ENCODE results near the gene ARHGEF9. TPM values are rescaled to one million over a fixed set of nuclear protein-coding genes. Genes with fewer than 3 reads are reported as not detected.
A peak's percentile ranks its signal among the peaks of the same experiment; 100 is the strongest.

ARHGEF9 gene
- total RNA-seq, 2 experiments from 2014 or later: 19.1 to 19.5 TPM

GRCh38 chrX:63746715-63747114, 38.3 kb downstream of the ARHGEF9 start:
- no peaks in the 10 kb centered on the region for H3K36me3 ChIP-seq (ENCODE audit: insufficient read depth, low read length)
- no peak overlapping the region for H3K4me3 ChIP-seq (ENCODE audit: low read length)
- Mint-ChIP-seq H3K27ac (peak overlapping the region; percentile 40), H3K36me3 (ENCODE audit: low read depth) (no peaks in the 10 kb centered on the region), H3K27me3 (no peaks in the 10 kb centered on the region), H3K4me1 (ENCODE audit: low read depth) (peaks cover 52% of the 10 kb centered on the region), H3K9me3 (no peaks in the 10 kb centered on the region), H3K4me3 (no peak overlapping the region)
- H3K9me3 ChIP-seq (ENCODE audit: control insufficient read depth in 1 of 2, insufficient read depth in 1 of 2, low read length in 2 of 2): no peaks in the 10 kb centered on the region
- peak in 1 of 14 experiments; percentile 32 for DNase-seq
- no peak for TF ChIP-seq CTCF (IDR thresholded peaks at IDR 0.05)
- intact Hi-C loops (cut with DNase I, micrococcal nuclease): no loop called here
- peaks cover 13% of the 10 kb centered on the region for H3K4me1 ChIP-seq (ENCODE audit: insufficient read depth, low read length)
- ChIA-PET POLR2A (interaction anchor here (0.6 to 2.7 kb wide), 3 partner anchors 8 to 454 kb away, joined by 3 to 18 read pairs (median 3); a partner anchor contains a TSS), CTCF (no interaction called here)
- no peaks in the 10 kb centered on the region for H3K27me3 ChIP-seq (ENCODE audit: control insufficient read depth in 1 of 2, insufficient read depth in 2 of 2, low read length in 2 of 2)
- no peak overlapping the region for H3K27ac ChIP-seq (ENCODE audit: low read depth in 1 of 2, low read length in 2 of 2)
- ATAC-seq (ENCODE audit: poor library complexity): no peak

- TF ChIP-seq CTCF (IDR thresholded peaks at IDR 0.05): no peak
- peak overlapping the region in 1 of 2 donors; percentile 17 for H3K27ac ChIP-seq (ENCODE audit: low read depth in 1 of 2, low read length in 2 of 2)
- H3K4me1 Mint-ChIP-seq (ENCODE audit: low read depth): peaks cover 52% of the 10 kb centered on the region
- H3K9me3 Mint-ChIP-seq: no peaks in the 10 kb centered on the region
- no peaks in the 10 kb centered on the region for H3K27me3 Mint-ChIP-seq
- H3K4me3 ChIP-seq (ENCODE audit: low read length): no peak overlapping the region
- H3K36me3 ChIP-seq (ENCODE audit: insufficient read depth, low read length): no peaks in the 10 kb centered on the region
- intact Hi-C loops (cut with DNase I, micrococcal nuclease): no loop called here
- peak; percentile 84 for ATAC-seq (ENCODE audit: poor library complexity)
- H3K4me3 Mint-ChIP-seq: no peak overlapping the region
- ChIA-PET POLR2A (interaction anchor here (0.6 to 2.7 kb wide), 2 partner anchors 9 to 454 kb away, joined by 3 to 18 read pairs; a partner anchor contains a TSS), CTCF (no interaction called here)
- no peaks in the 10 kb centered on the region for H3K9me3 ChIP-seq (ENCODE audit: control insufficient read depth in 1 of 2, insufficient read depth in 1 of 2, low read length in 2 of 2)
- H3K27ac Mint-ChIP-seq: peak overlapping the region; percentile 40
- DNase-seq: peak in 6 of 14 experiments; percentile 5 to 77 (median 20)
- no peaks in the 10 kb centered on the region for H3K36me3 Mint-ChIP-seq (ENCODE audit: low read depth)
- H3K27me3 ChIP-seq (ENCODE audit: control insufficient read depth in 1 of 2, insufficient read depth in 2 of 2, low read length in 2 of 2): no peaks in the 10 kb centered on the region
- peaks cover 13% of the 10 kb centered on the region for H3K4me1 ChIP-seq (ENCODE audit: insufficient read depth, low read length)
Observed at GRCh38 chrX:63746278-63746677, 38.7 kb downstream of the ARHGEF9 start.

- no peak overlapping the region for H3K4me3 Mint-ChIP-seq
- H3K36me3 Mint-ChIP-seq (ENCODE audit: low read depth): no peaks in the 10 kb centered on the region
- ChIA-PET CTCF (no interaction called here), POLR2A (interaction anchor here (2.7 kb wide), 1 partner anchor 10 kb away, joined by 18 read pairs; a partner anchor contains a TSS)
- Histone ChIP-seq H3K27me3 (ENCODE audit: control insufficient read depth in 1 of 2, insufficient read depth in 2 of 2, low read length in 2 of 2) (no peaks in the 10 kb centered on the region), H3K9me3 (ENCODE audit: control insufficient read depth in 1 of 2, insufficient read depth in 1 of 2, low read length in 2 of 2) (no peaks in the 10 kb centered on the region), H3K4me1 (ENCODE audit: insufficient read depth, low read length) (peaks cover 13% of the 10 kb centered on the region), H3K4me3 (ENCODE audit: low read length) (no peak overlapping the region), H3K27ac (ENCODE audit: low read depth in 1 of 2, low read length in 2 of 2) (no peak overlapping the region), H3K36me3 (ENCODE audit: insufficient read depth, low read length) (no peaks in the 10 kb centered on the region)
- no peak for ATAC-seq (ENCODE audit: poor library complexity)
- TF ChIP-seq CTCF (IDR thresholded peaks at IDR 0.05): no peak
- intact Hi-C loops (cut with DNase I, micrococcal nuclease): no loop called here
- peaks cover 52% of the 10 kb centered on the region for H3K4me1 Mint-ChIP-seq (ENCODE audit: low read depth)
- no peaks in the 10 kb centered on the region for H3K27me3 Mint-ChIP-seq
- no peak overlapping the region for H3K27ac Mint-ChIP-seq
- no peaks in the 10 kb centered on the region for H3K9me3 Mint-ChIP-seq
- no peak for DNase-seq
Observed at GRCh38 chrX:63744850-63745394, 40.1 kb downstream of the ARHGEF9 start.

Data from CD4-positive, alpha-beta T cell (primary cell).